HCT116 (cell line): ENCODE measurements around the gene NACC2. TPM values are rescaled to one million over a fixed set of nuclear protein-coding genes. Genes with fewer than 3 reads are reported as not detected.

Source experiments
- ATAC-seq: fragments of 200-7000 bp; cut with Tn5 transposase; 2 replicates; pipeline ENCODE4 v1.9.1; 2020; ENCODE audit warnings: mild to moderate bottlenecking, moderate library complexity
- BruUV-seq: library from RNA; stranded (reverse); fragments of 400-500 nt; replicated peaks from 2 replicates; lab custom pipeline; 2021; lab: Mats Ljungman, UMichigan
- CTCF ChIA-PET: fragments of 300-600 bp; sonication (Branson Sonifier 250); formaldehyde crosslinking; loops from one replicate; lab custom pipeline; 2021; ENCODE audit warnings: antibody characterized with exemption; lab: Charles Lee
- POLR2A ChIA-PET: fragments of 300-600, 350-600 bp; sonication (Branson Sonifier 250); formaldehyde crosslinking; loops from one replicate; lab custom pipeline; 2021; ENCODE audit warnings: antibody characterized with exemption; lab: Charles Lee
- RAD21 ChIA-PET, 2 experiments: fragments of 300-600 bp; sonication (Branson Sonifier 250); formaldehyde crosslinking; loops; one replicate each; lab custom pipeline; 2023; ENCODE audit warnings: low total read pairs in 2 of 2; ENCODE audit not compliant: uncharacterized antibody in 2 of 2, unreplicated experiment in 2 of 2, low non-redundant PET in 1 of 2; lab: Charles Lee
- DNase-seq: peaks from one replicate; pipeline ENCODE4 v3.0.0-alpha.2; 2010; ENCODE audit warnings: low read depth, low spot score
- H2AFZ ChIP-seq: fragments of 200-600 bp; shearing (Covaris generic), sonication (generic); 2 replicates; pipeline ENCODE4 v1.6.1; 2017; ENCODE audit warnings: low read depth, mixed run types, mixed read lengths, antibody characterized with exemption, low read length; ENCODE audit not compliant: poor library complexity, severe bottlenecking
- H3K27ac ChIP-seq: 2 replicates; pipeline ENCODE4 v1.5.1; 2012; ENCODE audit warnings: low read depth, low read length
- H3K27me3 ChIP-seq: fragments of 200-600 bp; sonication (generic); 2 replicates; pipeline ENCODE4 v1.6.1; 2016; ENCODE audit warnings: mixed run types, low read length, mixed read lengths; ENCODE audit not compliant: insufficient read depth
- H3K36me3 ChIP-seq, 2 experiments: fragments of 200-500 bp in 1 of 2; fragments of 200-600 bp in 1 of 2; sonication (Bioruptor generic) in 1 of 2; sonication (generic) in 1 of 2; 2 replicates each; pipeline versions ENCODE4 v1.5.1 to v1.6.1; 2014 to 2016; ENCODE audit warnings: low read length in 2 of 2, inconsistent platforms in 1 of 2, mixed read lengths in 1 of 2, mixed run types in 1 of 2; ENCODE audit not compliant: insufficient read depth in 2 of 2, control insufficient read depth in 1 of 2
- H3K4me1 ChIP-seq, 2 experiments: fragments of 200-600 bp in 1 of 2; sonication (generic) in 1 of 2; 2 replicates each; pipeline versions ENCODE4 v1.5.1 to v1.6.1; 2012 to 2017; ENCODE audit warnings: low read length in 2 of 2, inconsistent platforms in 1 of 2, mild to moderate bottlenecking in 1 of 2, mixed read lengths in 1 of 2, mixed run types in 1 of 2, moderate library complexity in 1 of 2; ENCODE audit not compliant: insufficient read depth in 2 of 2, control insufficient read depth in 1 of 2
- H3K4me2 ChIP-seq: fragments of 200-600 bp; sonication (generic); 2 replicates; pipeline ENCODE4 v1.6.1; 2017; ENCODE audit warnings: mixed run types, low read length, mixed read lengths
- H3K4me3 ChIP-seq, 2 experiments: fragments of 200-600 bp in 1 of 2; sonication (generic) in 1 of 2; replicated peaks in 1 of 2; 2 replicates each; pipeline ENCODE4 v1.5.1; 2011 to 2016; ENCODE audit warnings: low read length in 2 of 2, control low read depth in 1 of 2, low read depth in 1 of 2, mild to moderate bottlenecking in 1 of 2, mixed read lengths in 1 of 2, mixed run types in 1 of 2
- H3K79me2 ChIP-seq: fragments of 200-600 bp; sonication (generic); 2 replicates; pipeline ENCODE4 v1.6.1; 2017; ENCODE audit warnings: mild to moderate bottlenecking, mixed run types, low read length, moderate library complexity, mixed read lengths; ENCODE audit not compliant: insufficient read depth
- H3K9ac ChIP-seq: fragments of 200-600 bp; sonication (generic); 2 replicates; pipeline ENCODE4 v1.6.1; 2016; ENCODE audit warnings: low read length, mixed read lengths
- H3K9me2 ChIP-seq: fragments of 200-600 bp; sonication (generic), shearing (Covaris generic); 2 replicates; pipeline ENCODE4 v1.6.1; 2017; ENCODE audit warnings: mixed run types, mild to moderate bottlenecking, moderate library complexity; ENCODE audit not compliant: insufficient read depth
- H3K9me3 ChIP-seq, 2 experiments: fragments of 200-500 bp in 1 of 2; fragments of 200-600 bp in 1 of 2; sonication (Bioruptor generic) in 1 of 2; sonication (generic) in 1 of 2; 2 replicates each; pipeline ENCODE4 v1.6.1; 2014 to 2017; ENCODE audit warnings: low read length in 2 of 2, mixed read lengths in 2 of 2, inconsistent platforms in 1 of 2, low read depth in 1 of 2, mild to moderate bottlenecking in 1 of 2, mixed run types in 1 of 2, moderate library complexity in 1 of 2; ENCODE audit not compliant: control insufficient read depth in 1 of 2, insufficient read depth in 1 of 2
- H4K20me1 ChIP-seq: fragments of 200-600 bp; sonication (generic), shearing (Covaris generic); 2 replicates; pipeline ENCODE4 v1.6.1; 2017; ENCODE audit warnings: mixed run types, mild to moderate bottlenecking, moderate library complexity; ENCODE audit not compliant: insufficient read depth
- CBX3 ChIP-seq: IDR thresholded peaks from 2 replicates; pipeline ENCODE4 v1.6.1; 2012; ENCODE audit warnings: low read depth
- CEBPB ChIP-seq: IDR thresholded peaks from 2 replicates; pipeline ENCODE4 v1.6.1; 2012; ENCODE audit warnings: low read depth
- CTCF ChIP-seq, 3 experiments: fragments of 200-600 bp in 1 of 3; sonication (generic) in 1 of 3; IDR thresholded peaks in 2 of 3; conservative IDR thresholded peaks in 1 of 3; 2 replicates each; pipeline ENCODE4 v1.5.1; 2012 to 2017; ENCODE audit warnings: low read depth in 2 of 3, low read length in 2 of 3, antibody characterized with exemption in 1 of 3, borderline replicate concordance in 1 of 3, control low read depth in 1 of 3, mild to moderate bottlenecking in 1 of 3, mixed read lengths in 1 of 3, mixed run types in 1 of 3, moderate library complexity in 1 of 3; ENCODE audit not compliant: insufficient read depth in 1 of 3
- EZH2phosphoT487 ChIP-seq: fragments of 200-600 bp; IDR thresholded peaks from 2 replicates; pipeline ENCODE4 v1.6.1; 2018; ENCODE audit warnings: antibody characterized with exemption, borderline replicate concordance
- JUND ChIP-seq: IDR thresholded peaks from 2 replicates; pipeline ENCODE4 v1.6.1; 2012
- POLR2AphosphoS5 ChIP-seq: IDR thresholded peaks from 2 replicates; pipeline ENCODE4 v1.6.1; 2011; ENCODE audit warnings: mild to moderate bottlenecking, low read depth, low read length, moderate library complexity
- RAD21 ChIP-seq: IDR thresholded peaks from 2 replicates; pipeline ENCODE4 v1.6.1; 2012; ENCODE audit warnings: low read depth, mild to moderate bottlenecking
- REST ChIP-seq: IDR thresholded peaks from 2 replicates; pipeline ENCODE4 v1.6.1; 2012; ENCODE audit warnings: low read depth
- SIN3A ChIP-seq: IDR thresholded peaks from 2 replicates; pipeline ENCODE4 v1.6.1; 2012; ENCODE audit warnings: low read depth
- SRF ChIP-seq: IDR thresholded peaks from 2 replicates; pipeline ENCODE4 v1.6.1; 2012; ENCODE audit warnings: low read depth
- TCF7L2 ChIP-seq: IDR thresholded peaks from 2 replicates; pipeline ENCODE4 v1.7.0; 2011; ENCODE audit warnings: borderline replicate concordance, inconsistent platforms; ENCODE audit not compliant: insufficient read depth, insufficient read length; ENCODE audit errors: extremely low read depth
- ZBTB33 ChIP-seq: IDR thresholded peaks from 2 replicates; pipeline ENCODE4 v1.6.1; 2011; ENCODE audit warnings: mild to moderate bottlenecking, low read length, moderate library complexity; ENCODE audit not compliant: insufficient replicate concordance; ENCODE audit errors: extremely low read depth
- ZFX ChIP-seq: fragments of 450-650 bp; IDR thresholded peaks from 2 replicates; pipeline ENCODE4 v1.6.1; 2017
- intact Hi-C: fragments of 100-400 bp; cut with micrococcal nuclease; formaldehyde crosslinking; loops from 2 replicates; pipeline ENCODE4 v1.10.0; 2022
- total RNA-seq: library from RNA; stranded (reverse); gene quantifications from one replicate; pipeline ENCODE4 v1.2.1, GENCODE V29; 2021; ENCODE audit not compliant: unreplicated experiment
- TF ChIP-seq, protein P1 (sequence below): IDR thresholded peaks from 2 replicates; pipeline ENCODE4 v1.6.1; 2012

NACC2 gene
- total RNA-seq, 1 experiment from 2014 or later = 27.8 TPM

GRCh38 chr9:136096505-136097001, 1.5 kb upstream of the NACC2 start:
- H3K27ac ChIP-seq = no peak overlapping the region
- peak overlapping the region; percentile 80 for H3K4me2 ChIP-seq
- peaks cover 31% of the 10 kb centered on the region for H3K79me2 ChIP-seq
- H3K9me2 ChIP-seq = no peaks in the 10 kb centered on the region
- H3K36me3 ChIP-seq = 0 out of 4 replicates have a peak, but pooled peaks cover 0 to 7% of the 10 kb centered on the region in 2 experiments
- BruUV-seq = no TSS peak
- H4K20me1 ChIP-seq = no peaks in the 10 kb centered on the region
- peaks cover 30 to 45% of the 10 kb centered on the region in 2 experiments for H3K4me1 ChIP-seq
- H3K27me3 ChIP-seq = no peaks in the 10 kb centered on the region
- ChIA-PET RAD21 (no interaction called here), CTCF (interaction anchor here (1.1 kb wide), 1 partner anchor 13 kb away, joined by 3 read pairs; no protein-coding TSS in a partner anchor), POLR2A (interaction anchor here (0.6 to 1.0 kb wide), 2 partner anchors 12 to 43 kb away, joined by 4 read pairs; no protein-coding TSS in a partner anchor)
- peak overlapping the region in 1 of 2 experiments; percentile 78; a peak in 2 of 4 replicates for H3K4me3 ChIP-seq
- DNase-seq (no peak), ATAC-seq (no peak)
- TF ChIP-seq CEBPB = no peak
- no peak for TF ChIP-seq RAD21
- TF ChIP-seq SIN3A = no peak
- TF ChIP-seq ZBTB33 = no peak
- TF ChIP-seq CTCF (IDR thresholded peaks at IDR 0.05 in 2 of 3, conservative IDR thresholded peaks at IDR 0.05 in 1 of 3; ENCODE audit: borderline replicate concordance in 1 of 3, insufficient read depth in 1 of 3, low read depth in 2 of 3, low read length in 2 of 3) = no peak
- no peak for TF ChIP-seq REST
- TF ChIP-seq POLR2AphosphoS5 = no peak
- no peak for TF ChIP-seq JUND
- no peak for TF ChIP-seq TCF7L2
- no peak for TF ChIP-seq EZH2phosphoT487
- TF ChIP-seq, protein P1, sequence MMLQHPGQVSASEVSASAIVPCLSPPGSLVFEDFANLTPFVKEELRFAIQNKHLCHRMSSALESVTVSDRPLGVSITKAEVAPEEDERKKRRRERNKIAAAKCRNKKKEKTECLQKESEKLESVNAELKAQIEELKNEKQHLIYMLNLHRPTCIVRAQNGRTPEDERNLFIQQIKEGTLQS = no peak
- TF ChIP-seq SRF = no peak
- TF ChIP-seq ZFX = no peak
- TF ChIP-seq CBX3 = no peak
- intact Hi-C loops = no loop called here
- no peak overlapping the region for H2AFZ ChIP-seq
- peak overlapping the region; percentile 61 for H3K9ac ChIP-seq
- H3K9me3 ChIP-seq = no peaks in the 10 kb centered on the region
